ENCODE data around the gene LDHAL6A.

GRCh38 chr11:18526130-18526520 is 70.5 kb downstream of the LDHAL6A start:
- TF ChIP-seq, protein P1, sequence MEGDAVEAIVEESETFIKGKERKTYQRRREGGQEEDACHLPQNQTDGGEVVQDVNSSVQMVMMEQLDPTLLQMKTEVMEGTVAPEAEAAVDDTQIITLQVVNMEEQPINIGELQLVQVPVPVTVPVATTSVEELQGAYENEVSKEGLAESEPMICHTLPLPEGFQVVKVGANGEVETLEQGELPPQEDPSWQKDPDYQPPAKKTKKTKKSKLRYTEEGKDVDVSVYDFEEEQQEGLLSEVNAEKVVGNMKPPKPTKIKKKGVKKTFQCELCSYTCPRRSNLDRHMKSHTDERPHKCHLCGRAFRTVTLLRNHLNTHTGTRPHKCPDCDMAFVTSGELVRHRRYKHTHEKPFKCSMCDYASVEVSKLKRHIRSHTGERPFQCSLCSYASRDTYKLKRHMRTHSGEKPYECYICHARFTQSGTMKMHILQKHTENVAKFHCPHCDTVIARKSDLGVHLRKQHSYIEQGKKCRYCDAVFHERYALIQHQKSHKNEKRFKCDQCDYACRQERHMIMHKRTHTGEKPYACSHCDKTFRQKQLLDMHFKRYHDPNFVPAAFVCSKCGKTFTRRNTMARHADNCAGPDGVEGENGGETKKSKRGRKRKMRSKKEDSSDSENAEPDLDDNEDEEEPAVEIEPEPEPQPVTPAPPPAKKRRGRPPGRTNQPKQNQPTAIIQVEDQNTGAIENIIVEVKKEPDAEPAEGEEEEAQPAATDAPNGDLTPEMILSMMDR (conservative IDR thresholded peaks at IDR 0.05; ENCODE audit: low read length), result no peak
- TF ChIP-seq EZH2phosphoT487 (IDR thresholded peaks at IDR 0.05; ENCODE audit: borderline replicate concordance), result no peak
